Stimulated activated CD4-positive, alpha-beta T cell treated with anti-CD3 and anti-CD28 coated beads, Interleukin-12 subunit alpha, Interleukin-12 subunit beta, amount 100 ng/mL, for 24 hours (primary cell): ENCODE data around the gene AGRN.
"Not testable (repeated sequence)": the region's sequence is repeated elsewhere in the genome, so short reads cannot be mapped to it uniquely, and the experiment has no call there.

Experiments used
- DNase-seq, 2 experiments: peaks; one replicate each; pipeline ENCODE4 v3.0.0-alpha.2; 2020; ENCODE audit warnings: low read depth in 2 of 2

Gene AGRN

DNA sequence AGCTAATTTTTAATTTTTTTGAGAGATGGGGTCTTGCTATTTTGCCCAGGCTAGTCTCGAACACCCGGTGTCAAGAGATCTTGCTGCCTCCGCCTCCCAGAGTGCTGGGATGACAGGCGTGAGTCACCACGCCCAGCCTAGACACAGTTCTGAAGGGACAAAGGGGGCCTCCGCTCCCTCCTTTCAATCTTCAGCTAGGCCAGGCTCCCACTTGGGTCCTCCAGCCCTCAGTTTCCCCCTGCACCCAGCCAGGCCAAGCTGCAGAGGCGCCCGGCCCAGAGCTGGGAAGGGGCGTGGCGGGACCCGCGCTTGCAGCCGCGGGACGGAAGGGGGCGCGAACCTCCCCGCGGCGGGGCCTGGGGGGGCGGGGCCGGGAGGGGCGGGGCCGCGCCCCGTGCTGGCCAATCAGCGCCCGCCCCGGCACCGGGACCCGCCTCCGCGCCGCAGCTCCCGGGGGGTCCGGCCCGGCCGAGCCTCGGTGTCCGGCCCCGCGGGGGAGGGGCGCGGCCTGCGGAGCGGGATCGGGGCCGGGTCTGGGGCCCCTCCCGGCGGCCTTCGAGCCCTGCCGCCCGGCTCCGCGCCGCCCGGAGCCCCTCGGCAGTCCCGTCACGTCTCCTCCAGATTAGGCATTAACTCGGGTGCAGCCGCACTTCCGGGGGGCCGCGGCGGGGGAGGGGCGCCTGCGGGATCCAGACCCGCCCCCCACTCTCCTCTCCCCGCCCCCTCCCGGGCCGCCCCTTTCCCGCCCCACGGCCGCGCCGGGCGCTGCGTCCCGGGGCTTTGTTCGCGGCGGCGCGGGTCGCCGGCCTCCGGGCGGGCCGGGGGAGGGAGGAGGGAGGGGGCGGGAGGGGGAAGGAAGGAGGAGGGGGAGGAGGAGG lies 559 bp upstream of the AGRN start:
- peak; percentile 53 to 69 for DNase-seq

GRCh38 chr1:1020415-1021009 lies 592 bp downstream of the AGRN start:
- no peak for DNase-seq

- DNase-seq: no peak
Measured at GRCh38 chr1:1021010-1021919, 1.3 kb downstream of the AGRN start.

DNA sequence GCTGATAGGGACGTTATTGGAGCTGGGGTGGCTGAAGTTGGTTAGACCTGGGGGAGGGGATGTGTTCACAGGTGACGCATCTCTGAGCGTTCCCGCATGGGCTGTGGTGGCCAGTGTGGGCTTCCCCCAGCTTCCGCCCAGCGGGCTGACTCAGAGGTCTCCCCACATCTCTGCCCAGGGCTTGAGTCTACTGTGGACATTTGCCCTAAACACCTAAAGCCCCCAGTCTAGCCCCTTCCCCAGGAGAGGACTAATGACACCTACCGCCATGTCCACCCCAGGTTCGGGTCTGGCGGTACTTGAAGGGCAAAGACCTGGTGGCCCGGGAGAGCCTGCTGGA lies 2.0 kb downstream of the AGRN start:
- no peak for DNase-seq

- no peak for DNase-seq
Measured at GRCh38 chr1:1022302-1023009, 2.5 kb downstream of the AGRN start.

DNA sequence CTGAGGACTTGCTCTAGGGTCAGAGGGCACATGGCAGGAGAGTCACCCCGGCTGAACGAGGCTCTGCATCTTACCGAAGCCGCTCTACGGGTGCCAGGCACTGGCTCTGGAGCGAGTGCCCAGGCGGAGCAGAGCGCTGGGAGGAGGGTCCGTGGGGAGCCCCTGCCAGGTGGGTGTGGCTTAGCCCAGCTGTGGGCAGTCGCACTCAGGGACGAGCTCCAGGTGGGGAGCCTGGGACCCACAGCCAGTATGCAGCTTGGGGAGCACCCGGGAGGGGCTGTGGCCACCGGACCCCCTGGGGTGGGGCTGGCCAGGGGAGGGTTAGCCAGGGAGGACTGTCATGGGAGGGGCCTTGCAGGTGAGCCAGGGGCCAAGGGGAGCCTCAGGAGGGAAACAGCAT lies 3.8 kb downstream of the AGRN start:
- DNase-seq: no peak

DNA sequence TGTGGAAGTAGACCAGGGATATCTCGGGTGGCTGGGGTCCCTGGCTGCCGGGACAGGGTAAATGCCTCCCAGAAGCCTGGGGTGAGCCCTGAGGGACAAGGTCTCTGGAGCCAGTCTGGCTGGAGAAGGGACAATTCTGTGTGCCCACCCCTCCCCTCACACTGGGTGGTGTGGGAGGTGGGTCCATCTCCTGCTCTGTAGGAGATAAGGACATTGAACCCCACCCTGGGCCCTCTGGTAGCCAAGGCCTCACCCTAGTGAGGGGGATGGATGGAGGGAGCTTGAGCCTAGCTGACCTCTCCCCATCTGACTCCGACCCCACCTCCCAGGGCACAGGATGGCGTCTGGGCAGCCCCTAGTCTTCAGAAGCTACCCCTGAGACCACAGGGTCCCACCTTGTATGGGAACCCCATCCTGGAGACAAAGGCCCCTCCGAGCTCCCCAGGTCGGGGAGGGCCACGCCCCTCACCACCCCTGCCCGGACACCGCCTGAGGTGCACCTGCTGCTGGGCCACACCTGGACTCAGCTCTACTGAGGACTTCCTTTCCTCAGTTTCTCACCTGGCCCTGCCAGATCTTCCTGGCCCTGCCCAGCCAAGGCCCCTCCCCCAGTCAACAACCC lies 4.3 kb downstream of the AGRN start:
- DNase-seq: no peak

- no peak for DNase-seq
Measured at GRCh38 chr1:1024771-1025699, 5.1 kb downstream of the AGRN start.

DNA sequence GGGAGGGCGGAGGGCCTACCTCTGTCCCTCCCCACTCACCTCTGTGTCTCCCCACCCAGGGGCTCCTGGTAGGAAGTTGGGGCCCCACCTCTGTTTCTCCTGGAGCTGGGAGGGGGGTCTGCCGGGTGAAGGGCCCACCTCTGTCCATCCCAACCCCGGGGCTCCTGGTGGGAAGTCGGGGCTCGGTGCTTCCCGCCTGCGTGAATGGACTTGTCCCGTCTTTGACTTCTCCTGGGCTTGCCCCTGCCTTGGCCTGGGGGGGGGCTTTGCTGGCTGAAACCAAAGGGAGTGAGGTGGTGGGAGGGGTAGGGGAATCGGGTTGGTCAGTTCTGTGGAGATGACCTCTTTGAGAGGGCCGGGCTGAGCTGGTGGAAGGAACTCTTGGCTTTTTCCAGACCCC lies 5.8 kb downstream of the AGRN start:
- no peak for DNase-seq

- DNase-seq: no peak
Measured at GRCh38 chr1:1026599-1027413, 6.9 kb downstream of the AGRN start.

- DNase-seq: no peak
Measured at GRCh38 chr1:1027791-1028190, 7.9 kb downstream of the AGRN start.

DNA sequence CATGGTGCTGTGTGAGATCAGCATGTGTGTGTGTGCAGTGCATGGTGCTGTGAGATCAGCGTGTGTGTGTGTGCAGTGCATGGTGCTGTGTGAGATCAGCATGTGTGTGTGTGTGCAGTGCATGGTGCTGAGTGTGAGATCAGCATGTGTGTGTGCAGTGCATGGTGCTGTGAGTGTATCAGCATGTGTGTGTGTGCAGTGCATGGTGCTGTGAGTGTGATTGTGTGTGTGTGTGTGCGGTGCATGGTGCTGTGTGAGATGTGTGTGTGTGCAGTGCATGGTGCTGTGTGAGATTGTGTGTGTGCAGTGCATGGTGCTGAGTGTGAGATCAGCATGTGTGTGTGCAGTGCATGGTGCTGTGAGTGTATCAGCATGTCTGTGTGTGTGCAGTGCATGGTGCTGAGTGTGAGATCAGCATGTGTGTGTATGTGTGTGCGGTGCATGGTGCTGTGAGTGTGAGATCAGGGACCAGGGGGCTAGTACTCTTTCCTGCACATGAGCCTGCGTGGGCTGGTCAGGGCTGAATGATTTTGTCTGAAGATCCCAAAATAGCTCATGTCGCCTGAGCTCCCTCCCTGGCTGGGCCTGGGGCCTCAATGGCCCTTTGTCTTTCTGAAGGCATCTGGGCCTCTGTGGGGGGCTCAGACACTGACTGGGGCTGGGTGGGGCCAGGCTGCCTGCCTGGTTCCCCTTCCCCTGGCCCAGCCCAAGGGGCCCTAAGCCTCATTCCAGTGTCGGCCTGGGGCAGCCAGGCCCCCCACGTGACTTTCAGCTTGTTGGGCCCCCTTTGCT lies 11.1 kb downstream of the AGRN start:
- not testable (repeated sequence) for DNase-seq

DNA sequence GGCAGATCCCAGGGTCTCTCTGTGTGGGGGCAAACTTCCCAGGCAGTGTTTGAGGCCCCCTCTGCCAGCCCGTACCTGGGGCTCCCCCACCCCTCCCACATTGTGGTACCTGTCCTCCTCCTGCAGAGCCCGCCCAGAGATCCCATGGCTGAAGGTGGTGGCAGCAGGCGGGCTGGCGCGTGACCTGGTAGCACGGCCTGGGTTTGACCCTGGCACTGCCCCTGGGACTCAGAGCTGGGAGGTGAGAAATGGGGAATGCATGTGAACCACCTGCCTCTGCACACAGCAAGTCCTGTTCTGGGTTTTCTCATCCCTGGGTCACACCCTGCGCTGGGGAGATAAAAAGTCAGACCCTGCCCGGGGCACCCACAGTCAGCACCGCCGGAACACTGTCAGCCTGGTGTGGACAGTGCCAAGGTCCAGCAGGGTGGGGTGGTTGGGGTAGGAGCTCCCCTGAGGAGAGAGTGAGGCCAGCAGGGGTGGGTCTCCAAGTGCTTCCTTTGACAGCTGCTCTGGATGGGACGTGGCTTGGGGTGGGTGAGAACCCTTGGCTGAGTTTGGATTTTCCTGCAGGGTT lies 11.8 kb downstream of the AGRN start:
- no peak for DNase-seq

GRCh38 chr1:1032424-1032823 lies 12.5 kb downstream of the AGRN start:
- DNase-seq: no peak

DNA sequence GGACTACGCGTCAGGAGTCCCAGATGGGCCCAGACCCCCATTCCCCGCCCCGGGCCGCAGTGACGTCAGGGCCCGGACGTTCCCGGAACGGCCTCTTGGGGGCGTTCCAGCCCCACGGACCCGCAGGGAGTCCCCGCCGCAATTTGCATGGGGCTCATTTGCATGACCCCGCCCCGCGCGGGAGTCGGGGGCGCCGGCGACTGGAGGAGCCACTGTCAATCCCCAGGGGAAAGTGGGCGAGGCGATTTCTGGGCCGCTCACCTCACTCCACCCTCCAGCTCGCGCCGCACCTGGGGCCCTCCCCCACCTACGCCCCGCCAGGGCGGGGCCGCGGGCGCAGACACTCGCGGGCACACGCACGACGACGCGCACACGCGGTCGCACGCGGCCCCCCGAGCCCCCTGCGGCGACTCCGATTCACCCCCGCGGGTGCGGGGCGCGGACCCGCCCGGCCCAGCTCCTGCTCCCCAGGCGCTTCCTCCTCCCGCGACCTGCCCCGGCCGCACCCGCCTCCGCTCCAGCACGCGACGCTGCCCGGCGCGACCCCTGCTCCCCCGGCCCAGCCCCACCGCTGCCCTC lies 13.2 kb downstream of the AGRN start:
- DNase-seq: peak; percentile 76 to 82

- DNase-seq: no peak
Measured at GRCh38 chr1:1033731-1034438, 14.0 kb downstream of the AGRN start.

- DNase-seq: no peak
Measured at GRCh38 chr1:1034439-1034781, 14.5 kb downstream of the AGRN start.
